HepG2 (cell line): Measurements from ENCODE around the gene SRXN1. TPM values are rescaled to one million over a fixed set of nuclear protein-coding genes. Genes with fewer than 3 reads are reported as not detected.
A peak's percentile ranks its signal among the peaks of the same experiment; 100 is the strongest.

Source experiments
- CBX1 ChIP-seq: IDR thresholded peaks from one replicate; pipeline ENCODE4 v1.6.1; 2016; ENCODE audit warnings: antibody characterized with exemption, low read depth
- DNMT1 ChIP-seq: sonication (generic); formaldehyde crosslinking; IDR thresholded peaks from 2 replicates; pipeline ENCODE4 v1.5.1; 2020; ENCODE audit warnings: mild to moderate bottlenecking, missing genetic modification reagents
- FOXJ3 ChIP-seq: sonication (generic); formaldehyde crosslinking; IDR thresholded peaks from 2 replicates; pipeline ENCODE4 v1.4.0; 2020; ENCODE audit warnings: missing genetic modification reagents, mild to moderate bottlenecking, borderline replicate concordance
- GLI4 ChIP-seq: sonication (generic); formaldehyde crosslinking; IDR thresholded peaks from 2 replicates; pipeline ENCODE4 v1.5.1; 2020; ENCODE audit warnings: missing genetic modification reagents, mild to moderate bottlenecking, moderate library complexity, borderline replicate concordance
- KLF11 ChIP-seq: IDR thresholded peaks from 2 replicates; pipeline ENCODE4 v1.6.1; 2016; ENCODE audit warnings: missing compliant biosample characterization
- MAX ChIP-seq: IDR thresholded peaks from 2 replicates; pipeline ENCODE4 v1.6.1; 2012; ENCODE audit warnings: inconsistent platforms
- PCBP1 ChIP-seq: fragments of 200-400 bp; formaldehyde crosslinking; IDR thresholded peaks from 2 replicates; pipeline ENCODE4 v1.6.1; 2017; ENCODE audit warnings: mild to moderate bottlenecking, low read depth, low read length, borderline replicate concordance
- RBFOX2 ChIP-seq: fragments of 200-400 bp; formaldehyde crosslinking; IDR thresholded peaks from 2 replicates; pipeline ENCODE4 v1.6.1; 2017; ENCODE audit warnings: low read depth, mild to moderate bottlenecking, low read length
- RXRA ChIP-seq: sonication (generic); formaldehyde crosslinking; IDR thresholded peaks from 2 replicates; pipeline ENCODE4 v1.5.1; 2020; ENCODE audit warnings: missing genetic modification reagents
- SCMH1 ChIP-seq: sonication (generic); formaldehyde crosslinking; IDR thresholded peaks from 2 replicates; pipeline ENCODE4 v1.9.0; 2021; ENCODE audit warnings: missing genetic modification reagents, mild to moderate bottlenecking, borderline replicate concordance
- TAF1 ChIP-seq: sonication (generic); formaldehyde crosslinking; IDR thresholded peaks from 2 replicates; pipeline ENCODE4 v1.4.0; 2020; ENCODE audit warnings: missing genetic modification reagents
- TBX2 ChIP-seq: sonication (generic); formaldehyde crosslinking; IDR thresholded peaks from 2 replicates; pipeline ENCODE4 v1.5.0; 2020; ENCODE audit warnings: missing genetic modification reagents, mild to moderate bottlenecking, borderline replicate concordance
- THAP11 ChIP-seq: IDR thresholded peaks from 2 replicates; pipeline ENCODE4 v1.6.1; 2016; ENCODE audit warnings: missing biosample characterization, missing genetic modification reagents
- THAP8 ChIP-seq: sonication (generic); formaldehyde crosslinking; IDR thresholded peaks from 2 replicates; pipeline ENCODE4 v1.5.1; 2020; ENCODE audit warnings: missing genetic modification reagents, mild to moderate bottlenecking, borderline replicate concordance
- THAP9 ChIP-seq: sonication (generic); formaldehyde crosslinking; IDR thresholded peaks from 2 replicates; pipeline ENCODE4; 2020; ENCODE audit warnings: missing genetic modification reagents, mild to moderate bottlenecking, borderline replicate concordance
- ZBTB10 ChIP-seq: sonication (generic); formaldehyde crosslinking; IDR thresholded peaks from 2 replicates; pipeline ENCODE4 v1.4.0; 2020; ENCODE audit warnings: missing genetic modification reagents, borderline replicate concordance
- ZNF138 ChIP-seq: sonication (generic); formaldehyde crosslinking; IDR thresholded peaks from 2 replicates; pipeline ENCODE4 v1.5.0; 2020; ENCODE audit warnings: mild to moderate bottlenecking, low read depth, missing genetic modification reagents
- ZNF20 ChIP-seq: sonication (generic); formaldehyde crosslinking; IDR thresholded peaks from 2 replicates; pipeline ENCODE4 v1.4.0; 2020; ENCODE audit warnings: mild to moderate bottlenecking, moderate library complexity, missing genetic modification reagents
- ZNF235 ChIP-seq: sonication (generic); formaldehyde crosslinking; IDR thresholded peaks from 2 replicates; pipeline ENCODE4 v1.8.1; 2023; ENCODE audit warnings: mild to moderate bottlenecking, missing genetic modification reagents, borderline replicate concordance
- ZNF501 ChIP-seq: sonication (generic); formaldehyde crosslinking; IDR thresholded peaks from 2 replicates; pipeline ENCODE4 v1.5.1; 2020; ENCODE audit warnings: mild to moderate bottlenecking, moderate library complexity, missing genetic modification reagents
- ZNF513 ChIP-seq: sonication (generic); formaldehyde crosslinking; conservative IDR thresholded peaks from 2 replicates; pipeline ENCODE4 v1.5.0; 2020; ENCODE audit warnings: missing genetic modification reagents
- ZNF564 ChIP-seq: sonication (generic); formaldehyde crosslinking; IDR thresholded peaks from 2 replicates; pipeline ENCODE4 v1.8.1; 2023; ENCODE audit warnings: mild to moderate bottlenecking, missing genetic modification reagents
- ZNF572 ChIP-seq: sonication (generic); formaldehyde crosslinking; IDR thresholded peaks from 2 replicates; pipeline ENCODE4 v1.5.1; 2020; ENCODE audit warnings: mild to moderate bottlenecking, missing genetic modification reagents
- ZNF775 ChIP-seq: sonication (generic); formaldehyde crosslinking; IDR thresholded peaks from 2 replicates; pipeline ENCODE4 v1.4.0; 2020; ENCODE audit warnings: missing genetic modification reagents, mild to moderate bottlenecking, moderate library complexity, borderline replicate concordance
- polyA plus RNA-seq, 8 experiments: library from polyadenylated mRNA; depleted of rRNA in 3 of 8; stranded (reverse) in 7 of 8; unstranded in 1 of 8; fragments of >200 nt; fragmentation: Illumina TruSeq in 4 of 8; extraction: Trizol in 4 of 8; gene quantifications; 2 replicates each; pipeline versions ENCODE4 v1.2.1 to v1.2.3, GENCODE V29; 2011 to 2016; ENCODE audit warnings: low read depth in 4 of 8, missing spikeins in 1 of 8, mixed read lengths in 1 of 8; ENCODE audit not compliant: insufficient read depth in 1 of 8
- total RNA-seq, 5 experiments: library from RNA; depleted of rRNA; stranded (reverse); fragments of >200 nt; fragmentation: Illumina TruSeq; extraction: Trizol; gene quantifications; 2 replicates each; pipeline ENCODE4 v1.2.3, GENCODE V29; 2016; ENCODE audit warnings: low read depth in 1 of 5

SRXN1 gene
- total and polyA plus RNA-seq, 2 of the 13 experiments (the other 11 are each of a cell fraction or from before 2014, with no cell fraction given) = 29.9 to 87.7 TPM

GRCh38 chr20:688809-689212 is 35.8 kb upstream of the SRXN1 start (continued):
- peak; percentile 17; the same call in 1 of the 2 replicates for TF ChIP-seq MAX
- TF ChIP-seq TBX2 = no peak
- TF ChIP-seq RXRA (CRISPR knock-in tag) = 0 out of 2 replicates have a peak, but pooled peaks have one; percentile 37
- TF ChIP-seq FOXJ3 (CRISPR knock-in tag) = no peak
- TF ChIP-seq THAP8 = no peak
- peak; percentile 48; the same call in 1 of the 2 replicates for TF ChIP-seq THAP9 (CRISPR knock-in tag)
- no peak for TF ChIP-seq ZNF564
- TF ChIP-seq PCBP1 = 0 out of 2 replicates have a peak, but pooled peaks have one; percentile 39
- no peak for TF ChIP-seq ZNF513 (CRISPR knock-in tag)
- 0 out of 2 replicates have a peak, but pooled peaks have one; percentile 85 for TF ChIP-seq ZNF572 (CRISPR knock-in tag)
- no peak for TF ChIP-seq SCMH1
- TF ChIP-seq DNMT1 (CRISPR knock-in tag) = no peak
- no peak for TF ChIP-seq RBFOX2
- no peak for TF ChIP-seq ZBTB10 (CRISPR knock-in tag)
- TF ChIP-seq ZNF235 (CRISPR knock-in tag) = no peak
- no peak for TF ChIP-seq ZNF20 (CRISPR knock-in tag)
- no peak for TF ChIP-seq THAP11
- no peak for TF ChIP-seq GLI4 (CRISPR knock-in tag)
- no peak for TF ChIP-seq TAF1 (CRISPR knock-in tag)
- TF ChIP-seq KLF11 (CRISPR knock-in tag) = no peak
- TF ChIP-seq ZNF501 (CRISPR knock-in tag) = peak; percentile 37; the same call in 1 of the 2 replicates
- no peak for TF ChIP-seq ZNF775 (CRISPR knock-in tag)
- TF ChIP-seq CBX1 = no peak
- TF ChIP-seq ZNF138 (CRISPR knock-in tag) = no peak
